Retinal pigment epithelial cell (primary cell): ENCODE results near the gene CNTLN.

ENCODE experiments used
- DNase-seq: peaks from one replicate; pipeline ENCODE4 v3.0.0-alpha.2; 2010; ENCODE audit warnings: low read depth
- H3K4me3 ChIP-seq: 2 replicates; pipeline ENCODE4 v1.5.1; 2011; ENCODE audit warnings: mild to moderate bottlenecking, low read length, control low read depth, moderate library complexity
- CTCF ChIP-seq: conservative IDR thresholded peaks from 2 replicates; pipeline ENCODE4 v1.5.1; 2011; ENCODE audit warnings: low read depth, low read length, control low read depth, inconsistent platforms

Gene CNTLN

GRCh38 chr9:17134396-17135294 lies at the start of gene CNTLN:
Gene CNTLN, plus strand, starts transcription at chr9:17135040. Its CDS starts 26 bp downstream, at chr9:17135066.
- no peak for TF ChIP-seq CTCF
- DNase-seq = peak; percentile 57
- peak within 1 kb of the TSS; percentile 88 for H3K4me3 ChIP-seq

- H3K4me3 ChIP-seq = no peak overlapping the region
- TF ChIP-seq CTCF = no peak
- no peak for DNase-seq
Observed at GRCh38 chr9:17088566-17088965, 46.3 kb upstream of the CNTLN start.

- no peak for DNase-seq
- H3K4me3 ChIP-seq = no peak overlapping the region
- TF ChIP-seq CTCF = no peak
Observed at GRCh38 chr9:17090041-17090440, 44.8 kb upstream of the CNTLN start.

- DNase-seq = peak; percentile 2
Observed at GRCh38 chr9:17116400-17116837, 18.4 kb upstream of the CNTLN start.

GRCh38 chr9:17117372-17117771 lies 17.5 kb upstream of the CNTLN start:
- no peak for DNase-seq
- H3K4me3 ChIP-seq = no peak overlapping the region
- TF ChIP-seq CTCF = no peak

More at GRCh38 chr9:17116400-17116837, 18.4 kb upstream of the CNTLN start:
- TF ChIP-seq CTCF = peak; percentile 25
- H3K4me3 ChIP-seq = no peak overlapping the region

GRCh38 chr9:17120203-17120602 lies 14.6 kb upstream of the CNTLN start:
- no peak for DNase-seq
- H3K4me3 ChIP-seq = no peak overlapping the region
- no peak for TF ChIP-seq CTCF

GRCh38 chr9:17121264-17121663 lies 13.6 kb upstream of the CNTLN start:
- no peak for DNase-seq
- H3K4me3 ChIP-seq = no peak overlapping the region
- TF ChIP-seq CTCF = no peak
